Spleen (tissue), 7 donors: ENCODE data around the gene SLC38A10.
A peak's percentile ranks its signal among the peaks of the same experiment; 100 is the strongest.

Experiments used
- POLR2AphosphoS5 ChIP-seq, 3 donors: sonication (generic); formaldehyde crosslinking; IDR thresholded peaks; one replicate each; pipeline ENCODE4 v1.5.1; 2017; ENCODE audit warnings: antibody characterized with exemption in 3 of 3
- TF ChIP-seq, protein P1 (sequence below), 11 experiments: fragments of 200-600 bp in 7 of 11; fragments of 450-650 bp in 4 of 11; sonication (generic) in 4 of 11; IDR thresholded peaks in 8 of 11; conservative IDR thresholded peaks in 3 of 11; 1 replicate in 7 of 11; 2 replicates in 4 of 11; pipeline versions ENCODE4 v1.4.0 to v1.8.0; 2016 to 2021; ENCODE audit warnings: antibody characterized with exemption in 11 of 11, inconsistent platforms in 4 of 11, mild to moderate bottlenecking in 1 of 11
- donor health status: DM: no; HTN: no; CAD: no; lungs with moderate emphysema.
- donor health status: DM: no; HTN: no; CAD: no.
- donor health status: DM: no; HTN: no; CAD: no.

DNA sequence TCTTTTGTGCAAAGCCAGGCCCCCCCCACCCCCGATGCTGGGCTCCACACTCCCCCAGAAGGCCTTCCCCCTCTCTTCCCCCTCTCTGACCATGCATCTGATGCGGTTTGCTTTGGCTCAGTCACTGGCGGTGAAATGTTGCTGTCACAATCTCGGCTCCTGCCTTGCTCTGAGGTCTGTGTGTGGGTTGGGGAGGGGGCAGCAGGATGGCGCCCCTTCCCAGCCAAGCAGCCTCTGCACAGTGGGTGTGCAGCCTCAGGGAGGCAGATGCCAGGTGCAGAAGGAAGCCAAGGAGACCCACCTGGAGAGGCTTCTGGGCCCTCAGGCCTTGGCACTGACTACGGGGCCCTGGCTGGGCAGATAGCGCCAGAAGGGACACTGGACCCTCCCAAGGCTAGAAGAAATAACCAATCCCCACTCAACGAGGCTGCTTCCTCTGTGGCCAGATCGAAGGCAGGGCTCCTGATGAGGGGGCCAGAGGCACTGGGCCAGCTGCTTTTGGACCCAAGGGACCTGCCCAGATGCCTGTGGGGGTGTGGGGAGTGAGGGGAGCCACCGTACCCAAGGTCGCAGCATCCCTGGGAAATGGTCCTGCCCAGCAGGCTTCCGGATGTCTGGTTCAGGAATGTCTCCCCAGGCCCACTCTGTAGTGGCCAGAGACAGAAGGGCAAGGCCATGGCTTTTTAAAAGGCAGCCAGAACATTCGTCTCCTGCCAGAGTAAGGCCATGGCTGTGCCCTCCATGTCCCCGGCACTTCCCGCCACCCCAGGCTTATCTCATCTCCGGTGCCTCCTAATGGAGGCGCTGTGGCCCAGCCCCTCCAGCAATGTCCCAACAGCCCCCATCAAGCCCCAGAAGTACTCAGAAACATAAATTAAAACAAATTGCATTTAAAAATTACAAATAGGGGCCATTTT, 43.4 kb upstream of the SLC38A10 start:
- TF ChIP-seq, protein P1, sequence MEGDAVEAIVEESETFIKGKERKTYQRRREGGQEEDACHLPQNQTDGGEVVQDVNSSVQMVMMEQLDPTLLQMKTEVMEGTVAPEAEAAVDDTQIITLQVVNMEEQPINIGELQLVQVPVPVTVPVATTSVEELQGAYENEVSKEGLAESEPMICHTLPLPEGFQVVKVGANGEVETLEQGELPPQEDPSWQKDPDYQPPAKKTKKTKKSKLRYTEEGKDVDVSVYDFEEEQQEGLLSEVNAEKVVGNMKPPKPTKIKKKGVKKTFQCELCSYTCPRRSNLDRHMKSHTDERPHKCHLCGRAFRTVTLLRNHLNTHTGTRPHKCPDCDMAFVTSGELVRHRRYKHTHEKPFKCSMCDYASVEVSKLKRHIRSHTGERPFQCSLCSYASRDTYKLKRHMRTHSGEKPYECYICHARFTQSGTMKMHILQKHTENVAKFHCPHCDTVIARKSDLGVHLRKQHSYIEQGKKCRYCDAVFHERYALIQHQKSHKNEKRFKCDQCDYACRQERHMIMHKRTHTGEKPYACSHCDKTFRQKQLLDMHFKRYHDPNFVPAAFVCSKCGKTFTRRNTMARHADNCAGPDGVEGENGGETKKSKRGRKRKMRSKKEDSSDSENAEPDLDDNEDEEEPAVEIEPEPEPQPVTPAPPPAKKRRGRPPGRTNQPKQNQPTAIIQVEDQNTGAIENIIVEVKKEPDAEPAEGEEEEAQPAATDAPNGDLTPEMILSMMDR (IDR thresholded peaks at IDR 0.05 in 8 of 11, conservative IDR thresholded peaks at IDR 0.05 in 3 of 11) = peak in 2 of 11 experiments; percentile 15 to 16
- TF ChIP-seq POLR2AphosphoS5 (IDR thresholded peaks at IDR 0.05) = peak; percentile 76 to 82 (median 77)
